DND-41 (cell line): ENCODE measurements around the gene CFAP77.

ENCODE experiments used
- ATAC-seq: fragments of 200-7000 bp; cut with Tn5 transposase; 3 replicates; pipeline ENCODE4 v1.9.1; 2021; ENCODE audit warnings: low read depth; ENCODE audit not compliant: insufficient read depth
- DNase-seq: peaks from one replicate; pipeline ENCODE4 v3.0.0-alpha.2; 2020
- H2AFZ ChIP-seq: 2 replicates; pipeline ENCODE4 v1.6.0; 2012; ENCODE audit warnings: low read depth, low read length
- H3K27ac ChIP-seq: 2 replicates; pipeline ENCODE4 v1.5.1; 2012; ENCODE audit warnings: low read length, inconsistent platforms
- H3K27me3 ChIP-seq: fragments of 200-600 bp; sonication (generic); 2 replicates; pipeline ENCODE4 v1.6.0; 2012; ENCODE audit warnings: low read length, mild to moderate bottlenecking, inconsistent platforms; ENCODE audit not compliant: insufficient read depth, poor library complexity
- H3K36me3 ChIP-seq: 2 replicates; pipeline ENCODE4 v1.5.1; 2012; ENCODE audit warnings: low read length, inconsistent platforms; ENCODE audit not compliant: insufficient read depth
- H3K4me1 ChIP-seq: 2 replicates; pipeline ENCODE4 v1.5.1; 2012; ENCODE audit warnings: mild to moderate bottlenecking, low read length; ENCODE audit not compliant: insufficient read depth
- H3K4me2 ChIP-seq: 2 replicates; pipeline ENCODE4 v1.6.0; 2012; ENCODE audit warnings: mild to moderate bottlenecking, moderate library complexity, low read length, inconsistent platforms; ENCODE audit not compliant: insufficient read depth
- H3K4me3 ChIP-seq, 2 experiments: fragments of 200-600 bp in 1 of 2; shearing (Covaris generic) in 1 of 2; 2 replicates each; pipeline ENCODE4 v1.5.1; 2012 to 2016; ENCODE audit warnings: inconsistent platforms in 2 of 2, low read length in 2 of 2, mild to moderate bottlenecking in 2 of 2, low read depth in 1 of 2, moderate library complexity in 1 of 2
- H3K79me2 ChIP-seq: 2 replicates; pipeline ENCODE4 v1.6.0; 2012; ENCODE audit warnings: low read length, inconsistent platforms; ENCODE audit not compliant: insufficient read depth
- H3K9ac ChIP-seq: 2 replicates; pipeline ENCODE4 v1.6.0; 2012; ENCODE audit warnings: low read depth, mild to moderate bottlenecking, inconsistent platforms, low read length, moderate library complexity
- H3K9me3 ChIP-seq: 2 replicates; pipeline ENCODE4 v1.5.1; 2012; ENCODE audit warnings: low read length, moderate library complexity, mild to moderate bottlenecking, inconsistent platforms; ENCODE audit not compliant: insufficient read depth, severe bottlenecking
- H4K20me1 ChIP-seq: 2 replicates; pipeline ENCODE4 v1.6.0; 2012; ENCODE audit warnings: low read length; ENCODE audit not compliant: insufficient read depth
- EZH2 ChIP-seq: IDR thresholded peaks from 3 replicates; pipeline ENCODE4 v1.6.1; 2012; ENCODE audit warnings: borderline replicate concordance, low read depth, mild to moderate bottlenecking, moderate library complexity, low read length, inconsistent platforms; ENCODE audit not compliant: severe bottlenecking
- TF ChIP-seq, protein P1 (sequence below): IDR thresholded peaks from 2 replicates; pipeline ENCODE4 v1.5.1; 2012; ENCODE audit warnings: borderline replicate concordance, low read length, moderate library complexity, mild to moderate bottlenecking; ENCODE audit not compliant: poor library complexity, severe bottlenecking; ENCODE audit errors: extremely low read depth

The CFAP77 gene

DNA sequence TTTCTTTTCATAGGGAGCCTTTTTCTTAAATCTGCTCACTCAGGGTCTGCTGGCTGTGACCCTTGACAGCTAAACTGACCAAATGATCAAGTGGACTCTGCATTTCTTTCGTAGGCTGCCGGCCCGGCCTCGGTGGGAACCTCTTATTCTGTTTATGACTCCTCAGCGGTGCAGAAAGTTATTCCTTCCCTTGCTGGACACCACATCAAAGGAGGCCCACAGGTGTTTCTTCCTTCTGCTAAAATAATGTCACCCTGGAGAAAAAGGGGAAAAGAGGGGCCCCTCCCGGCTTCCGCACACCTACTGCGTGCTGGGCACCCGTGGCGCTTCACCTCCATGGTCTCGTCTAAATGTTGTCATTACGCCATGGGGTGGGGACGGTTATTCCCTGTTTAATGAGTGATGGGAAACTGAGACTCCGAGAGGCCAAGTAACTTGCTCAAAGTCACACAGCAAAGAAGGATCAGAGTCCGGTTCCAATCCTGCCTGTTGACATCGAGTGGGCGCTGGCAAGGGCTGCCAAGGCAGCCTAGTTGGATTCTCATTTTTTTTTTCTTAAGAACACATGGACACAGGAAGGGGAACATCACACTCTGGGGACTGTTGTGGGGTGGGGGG lies 72.3 kb downstream of the CFAP77 start:
- peaks cover 9% of the 10 kb centered on the region for H3K4me1 ChIP-seq
- TF ChIP-seq, protein P1, sequence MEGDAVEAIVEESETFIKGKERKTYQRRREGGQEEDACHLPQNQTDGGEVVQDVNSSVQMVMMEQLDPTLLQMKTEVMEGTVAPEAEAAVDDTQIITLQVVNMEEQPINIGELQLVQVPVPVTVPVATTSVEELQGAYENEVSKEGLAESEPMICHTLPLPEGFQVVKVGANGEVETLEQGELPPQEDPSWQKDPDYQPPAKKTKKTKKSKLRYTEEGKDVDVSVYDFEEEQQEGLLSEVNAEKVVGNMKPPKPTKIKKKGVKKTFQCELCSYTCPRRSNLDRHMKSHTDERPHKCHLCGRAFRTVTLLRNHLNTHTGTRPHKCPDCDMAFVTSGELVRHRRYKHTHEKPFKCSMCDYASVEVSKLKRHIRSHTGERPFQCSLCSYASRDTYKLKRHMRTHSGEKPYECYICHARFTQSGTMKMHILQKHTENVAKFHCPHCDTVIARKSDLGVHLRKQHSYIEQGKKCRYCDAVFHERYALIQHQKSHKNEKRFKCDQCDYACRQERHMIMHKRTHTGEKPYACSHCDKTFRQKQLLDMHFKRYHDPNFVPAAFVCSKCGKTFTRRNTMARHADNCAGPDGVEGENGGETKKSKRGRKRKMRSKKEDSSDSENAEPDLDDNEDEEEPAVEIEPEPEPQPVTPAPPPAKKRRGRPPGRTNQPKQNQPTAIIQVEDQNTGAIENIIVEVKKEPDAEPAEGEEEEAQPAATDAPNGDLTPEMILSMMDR: no peak
- no peak for TF ChIP-seq EZH2
- peaks cover 4% of the 10 kb centered on the region for H3K27me3 ChIP-seq
- H3K27ac ChIP-seq: no peak overlapping the region
- no peak overlapping the region for H3K4me2 ChIP-seq
- no peaks in the 10 kb centered on the region for H3K36me3 ChIP-seq
- no peak overlapping the region for H3K4me3 ChIP-seq
- no peaks in the 10 kb centered on the region for H3K9me3 ChIP-seq
- no peak overlapping the region for H2AFZ ChIP-seq
- H4K20me1 ChIP-seq: peaks cover 3% of the 10 kb centered on the region; the same call in 1 of the 2 replicates
- DNase-seq (no peak), ATAC-seq (no peak)
- no peak overlapping the region for H3K9ac ChIP-seq
- H3K79me2 ChIP-seq: no peaks in the 10 kb centered on the region

DNA sequence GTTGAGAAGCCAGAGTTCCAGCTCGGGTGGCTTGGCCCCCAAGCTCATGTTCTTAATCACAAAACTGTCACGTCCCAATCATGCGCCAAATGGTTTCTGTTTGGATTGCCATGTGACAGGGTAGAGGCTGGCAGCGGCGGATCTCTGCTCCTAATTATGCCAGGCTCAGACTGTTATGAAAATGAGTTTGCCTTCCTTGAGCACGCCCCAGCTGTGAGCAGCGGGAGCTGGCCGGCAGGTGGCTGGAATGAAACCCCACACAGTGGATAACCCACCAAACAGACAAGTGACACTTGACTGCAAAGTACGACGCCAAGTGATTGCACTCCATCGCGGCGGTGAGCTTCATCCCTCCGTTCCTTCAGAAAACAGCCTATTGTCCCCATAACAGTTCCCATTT lies 75.4 kb downstream of the CFAP77 start:
- no peak overlapping the region for H3K4me2 ChIP-seq

DNA sequence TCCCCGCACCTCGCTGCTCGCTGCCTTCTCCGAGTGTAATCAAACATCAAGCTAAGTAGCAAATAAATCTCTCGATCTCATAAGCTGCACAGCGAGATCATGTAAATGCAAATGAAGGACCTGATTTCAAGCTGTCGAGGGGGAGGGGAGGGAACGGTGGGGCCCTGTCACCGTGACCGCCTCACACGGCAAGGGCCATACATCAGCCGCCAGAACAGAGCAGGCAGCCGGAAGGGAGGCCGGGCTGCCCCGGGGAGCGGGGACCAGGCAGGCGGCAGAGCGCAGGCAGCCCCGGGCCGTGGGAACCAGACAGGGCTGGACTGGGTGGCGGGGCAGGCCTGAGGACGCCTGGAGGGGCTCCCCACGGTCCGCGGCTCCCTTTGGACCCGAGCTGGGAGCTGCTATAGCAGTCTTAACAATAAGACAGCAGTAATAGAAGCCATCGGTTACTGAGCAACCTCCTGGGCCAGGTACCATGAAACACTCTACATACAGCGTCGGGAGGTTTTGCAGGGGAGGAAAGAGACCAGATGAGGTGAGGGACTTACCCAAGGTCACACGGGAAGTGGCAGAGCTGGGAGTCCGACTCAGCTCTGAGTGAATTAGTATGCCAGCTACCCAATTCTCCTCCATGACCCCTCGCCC lies 76.8 kb downstream of the CFAP77 start:
- ATAC-seq (peak; percentile 50), DNase-seq (peak; percentile 12)
- TF ChIP-seq EZH2: no peak
- TF ChIP-seq, protein P1: no peak
- Histone ChIP-seq H3K27me3 (peaks cover 4% of the 10 kb centered on the region), H3K9me3 (no peaks in the 10 kb centered on the region), H3K36me3 (no peaks in the 10 kb centered on the region), H4K20me1 (no peaks in the 10 kb centered on the region; the same call in 1 of the 2 replicates), H3K4me2 (no peak overlapping the region), H2AFZ (no peak overlapping the region), H3K79me2 (no peaks in the 10 kb centered on the region), H3K9ac (no peak overlapping the region), H3K4me3 (no peak overlapping the region), H3K4me1 (peaks cover 20% of the 10 kb centered on the region), H3K27ac (no peak overlapping the region)

More for the DNA sequence above, 75.4 kb downstream of the CFAP77 start:
- no peaks in the 10 kb centered on the region for H3K36me3 ChIP-seq
- no peaks in the 10 kb centered on the region for H3K79me2 ChIP-seq
- TF ChIP-seq, protein P1: no peak
- no peak for TF ChIP-seq EZH2
- H3K9me3 ChIP-seq: no peaks in the 10 kb centered on the region
- no peak overlapping the region for H3K27ac ChIP-seq
- H4K20me1 ChIP-seq: no peaks in the 10 kb centered on the region; the same call in 1 of the 2 replicates
- ATAC-seq (no peak), DNase-seq (no peak)
- no peak overlapping the region for H3K9ac ChIP-seq
- H3K4me3 ChIP-seq: no peak overlapping the region
- no peak overlapping the region for H2AFZ ChIP-seq
- H3K27me3 ChIP-seq: peaks cover 4% of the 10 kb centered on the region
- peaks cover 20% of the 10 kb centered on the region for H3K4me1 ChIP-seq
